GM21423 (cell line): ENCODE measurements around the gene FAM25A.

Experiments used
- ATAC-seq: cut with Tn5 transposase; IDR thresholded peaks from one replicate; pipeline ENCODE4 v1.9.1; 2021; ENCODE audit warnings: mild to moderate bottlenecking, moderate library complexity; ENCODE audit not compliant: unreplicated experiment

Gene FAM25A

GRCh38 chr10:87059401-87059800 lies 39.3 kb downstream of the FAM25A start:
- no peak for ATAC-seq

- no peak for ATAC-seq
These were observed 40.3 kb downstream of the FAM25A start for GRCh38 chr10:87060280-87060928.

- ATAC-seq, result no peak
These were observed 44.6 kb downstream of the FAM25A start for GRCh38 chr10:87064651-87065050.

GRCh38 chr10:87066178-87066577 lies 46.1 kb downstream of the FAM25A start:
- ATAC-seq, result no peak

- ATAC-seq, result no peak
These were observed 46.8 kb downstream of the FAM25A start for GRCh38 chr10:87066865-87067264.

- ATAC-seq, result no peak
These were observed 48.2 kb downstream of the FAM25A start for GRCh38 chr10:87068281-87068680.

GRCh38 chr10:87072449-87072848 lies 52.4 kb downstream of the FAM25A start:
- no peak for ATAC-seq
